ENCODE data around the gene RAD51B. TPM values are rescaled to one million over a fixed set of nuclear protein-coding genes. Genes with fewer than 3 reads are reported as not detected.

The RAD51B gene
- total and polyA plus RNA-seq, 2 of the 13 experiments (the other 11 are each of a cell fraction or from before 2014, with no cell fraction given): 7.0 to 9.5 TPM

DNA sequence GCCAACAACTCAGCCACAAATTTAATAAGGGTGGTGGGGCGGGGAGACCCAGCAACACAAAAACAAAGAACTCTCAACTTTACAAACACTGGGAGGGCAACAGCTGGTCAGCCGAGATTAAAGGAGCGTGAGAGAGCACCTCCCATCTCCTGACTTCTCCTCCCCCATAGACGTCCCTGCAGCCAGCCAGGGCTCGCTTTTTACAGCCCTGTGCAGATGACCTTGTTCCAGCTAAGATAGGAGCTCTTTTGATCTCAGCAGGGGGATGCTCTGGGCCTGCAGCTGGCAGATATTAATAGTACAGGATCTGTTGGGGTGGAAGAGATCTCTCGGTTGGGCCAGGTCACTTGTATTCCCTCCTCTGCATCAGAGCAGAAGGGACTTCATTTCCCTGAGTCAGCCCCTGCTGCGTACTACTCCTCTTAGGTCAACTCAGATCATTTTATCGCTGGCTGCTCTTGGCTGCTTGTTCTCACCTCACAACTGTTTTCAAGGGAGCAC is 475.8 kb downstream of the RAD51B start (continued):
- TF ChIP-seq TBP (CRISPR knock-in tag; IDR thresholded peaks at IDR 0.05): no peak
- peak; percentile 61; the same call in 1 of the 2 replicates for TF ChIP-seq CBFB (CRISPR knock-in tag; IDR thresholded peaks at IDR 0.05)
- no peak for TF ChIP-seq KLF11 (CRISPR knock-in tag; IDR thresholded peaks at IDR 0.05)
- 0 out of 2 replicates have a peak, but pooled peaks have one; percentile 31 for TF ChIP-seq TAF1 (CRISPR knock-in tag; IDR thresholded peaks at IDR 0.05)
- TF ChIP-seq ATF1 (CRISPR knock-in tag; IDR thresholded peaks at IDR 0.05): 0 out of 2 replicates have a peak, but pooled peaks have one; percentile 15
- 0 out of 2 replicates have a peak, but pooled peaks have one; percentile 40 for TF ChIP-seq ZKSCAN5 (CRISPR knock-in tag; IDR thresholded peaks at IDR 0.05)
- TF ChIP-seq TCF12 (IDR thresholded peaks at IDR 0.05): no peak
- TF ChIP-seq TCF12 (CRISPR knock-in tag; IDR thresholded peaks at IDR 0.05): 0 out of 2 replicates have a peak, but pooled peaks have one; percentile 58
- TF ChIP-seq ZNF703 (CRISPR knock-in tag; IDR thresholded peaks at IDR 0.05; ENCODE audit: borderline replicate concordance): peak; percentile 63; the same call in 1 of the 2 replicates
- TF ChIP-seq NCOA5 (CRISPR knock-in tag; IDR thresholded peaks at IDR 0.05): no peak
- 0 out of 2 replicates have a peak, but pooled peaks have one; percentile 26 for TF ChIP-seq GATAD1 (CRISPR knock-in tag; IDR thresholded peaks at IDR 0.05)
- TF ChIP-seq TARDBP (CRISPR knock-in tag; IDR thresholded peaks at IDR 0.05): peak; percentile 76; the same call in 1 of the 2 replicates
- peak; percentile 16; the same call in 1 of the 2 replicates for TF ChIP-seq IRF2 (CRISPR knock-in tag; IDR thresholded peaks at IDR 0.05)
- peak; percentile 54 for TF ChIP-seq POGZ (CRISPR knock-in tag; IDR thresholded peaks at IDR 0.05)
- peak; percentile 72; the same call in 1 of the 2 replicates for TF ChIP-seq FOXJ3 (CRISPR knock-in tag; IDR thresholded peaks at IDR 0.05; ENCODE audit: borderline replicate concordance)
- TF ChIP-seq, protein P1, sequence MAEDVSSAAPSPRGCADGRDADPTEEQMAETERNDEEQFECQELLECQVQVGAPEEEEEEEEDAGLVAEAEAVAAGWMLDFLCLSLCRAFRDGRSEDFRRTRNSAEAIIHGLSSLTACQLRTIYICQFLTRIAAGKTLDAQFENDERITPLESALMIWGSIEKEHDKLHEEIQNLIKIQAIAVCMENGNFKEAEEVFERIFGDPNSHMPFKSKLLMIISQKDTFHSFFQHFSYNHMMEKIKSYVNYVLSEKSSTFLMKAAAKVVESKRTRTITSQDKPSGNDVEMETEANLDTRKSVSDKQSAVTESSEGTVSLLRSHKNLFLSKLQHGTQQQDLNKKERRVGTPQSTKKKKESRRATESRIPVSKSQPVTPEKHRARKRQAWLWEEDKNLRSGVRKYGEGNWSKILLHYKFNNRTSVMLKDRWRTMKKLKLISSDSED (CRISPR knock-in tag; IDR thresholded peaks at IDR 0.05): no peak
- peak; percentile 32; the same call in 1 of the 2 replicates for TF ChIP-seq ZNF749 (CRISPR knock-in tag; IDR thresholded peaks at IDR 0.05; ENCODE audit: borderline replicate concordance)
- 0 out of 2 replicates have a peak, but pooled peaks have one; percentile 10 for TF ChIP-seq NFYB (CRISPR knock-in tag; IDR thresholded peaks at IDR 0.05)
- 0 out of 2 replicates have a peak, but pooled peaks have one; percentile 25 for TF ChIP-seq KMT2B (CRISPR knock-in tag; IDR thresholded peaks at IDR 0.05)
- peak; percentile 54; the same call in 1 of the 2 replicates for TF ChIP-seq ZNF331 (CRISPR knock-in tag; IDR thresholded peaks at IDR 0.05)
- TF ChIP-seq SAP130 (CRISPR knock-in tag; IDR thresholded peaks at IDR 0.05; ENCODE audit: low read depth): peak; percentile 55
- TF ChIP-seq MAFF (IDR thresholded peaks at IDR 0.05; ENCODE audit: low read depth, low read length): 0 out of 2 replicates have a peak, but pooled peaks have one; percentile 37
- TF ChIP-seq ZNF570 (CRISPR knock-in tag; IDR thresholded peaks at IDR 0.05; ENCODE audit: borderline replicate concordance): no peak
- TF ChIP-seq TBX2 (CRISPR knock-in tag; IDR thresholded peaks at IDR 0.05; ENCODE audit: borderline replicate concordance): peak; percentile 97
- peak; percentile 59 for TF ChIP-seq ZNF263 (CRISPR knock-in tag; IDR thresholded peaks at IDR 0.05)
- TF ChIP-seq, protein P2, sequence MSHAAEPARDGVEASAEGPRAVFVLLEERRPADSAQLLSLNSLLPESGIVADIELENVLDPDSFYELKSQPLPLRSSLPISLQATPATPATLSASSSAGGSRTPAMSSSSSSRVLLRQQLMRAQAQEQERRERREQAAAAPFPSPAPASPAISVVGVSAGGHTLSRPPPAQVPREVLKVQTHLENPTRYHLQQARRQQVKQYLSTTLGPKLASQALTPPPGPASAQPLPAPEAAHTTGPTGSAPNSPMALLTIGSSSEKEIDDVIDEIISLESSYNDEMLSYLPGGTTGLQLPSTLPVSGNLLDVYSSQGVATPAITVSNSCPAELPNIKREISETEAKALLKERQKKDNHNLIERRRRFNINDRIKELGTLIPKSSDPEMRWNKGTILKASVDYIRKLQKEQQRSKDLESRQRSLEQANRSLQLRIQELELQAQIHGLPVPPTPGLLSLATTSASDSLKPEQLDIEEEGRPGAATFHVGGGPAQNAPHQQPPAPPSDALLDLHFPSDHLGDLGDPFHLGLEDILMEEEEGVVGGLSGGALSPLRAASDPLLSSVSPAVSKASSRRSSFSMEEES (CRISPR knock-in tag; IDR thresholded peaks at IDR 0.05): peak; percentile 61
- TF ChIP-seq NCOA1 (CRISPR knock-in tag; IDR thresholded peaks at IDR 0.05): no peak
- TF ChIP-seq HNRNPH1 (optimal IDR thresholded peaks at IDR 0.05; ENCODE audit: low read depth, low read length): no peak
- peak; percentile 92 for TF ChIP-seq NR2F6 (IDR thresholded peaks at IDR 0.05)
- TF ChIP-seq NR2F6 (CRISPR knock-in tag; IDR thresholded peaks at IDR 0.05): peak; percentile 89
- no peak for TF ChIP-seq ZNF230 (CRISPR knock-in tag; IDR thresholded peaks at IDR 0.05)
- TF ChIP-seq MAZ (IDR thresholded peaks at IDR 0.05; ENCODE audit: borderline replicate concordance, low read depth, low read length): 0 out of 2 replicates have a peak, but pooled peaks have one; percentile 21
- TF ChIP-seq MAZ (CRISPR knock-in tag; IDR thresholded peaks at IDR 0.05; ENCODE audit: low read depth): no peak

Measured in HepG2 (cell line).